Measurements from ENCODE around the gene NDUFS5. TPM values are rescaled to one million over a fixed set of nuclear protein-coding genes. Genes with fewer than 3 reads are reported as not detected.
"Not testable (repeated sequence)": the region's sequence is repeated elsewhere in the genome, so short reads cannot be mapped to it uniquely, and the experiment has no call there.

NDUFS5 gene
- total RNA-seq, 1 donor from 2014 or later: 208 TPM

DNA sequence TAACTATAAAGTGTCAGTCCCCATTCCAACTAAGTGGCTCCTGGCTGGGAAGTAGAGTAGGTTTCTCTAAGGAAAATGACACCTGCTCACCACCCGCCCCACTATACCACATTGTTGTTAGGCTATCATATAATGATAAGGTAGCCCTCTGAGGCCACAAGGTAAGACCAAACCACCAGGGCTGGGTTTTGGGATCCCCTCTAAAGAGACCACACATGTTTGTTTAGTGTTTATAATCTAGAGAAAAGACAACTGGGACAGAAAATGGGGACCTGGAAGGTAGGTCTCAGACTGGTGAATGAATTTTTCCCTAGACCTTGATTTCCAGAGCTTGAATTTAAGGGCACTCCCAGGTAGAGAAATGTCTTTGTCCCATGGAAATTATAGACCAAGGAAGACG lies 19.9 kb upstream of the NDUFS5 start:
- Mint-ChIP-seq H3K27ac (no peak overlapping the region), H3K36me3 (ENCODE audit: insufficient read depth) (peaks cover 40% of the 10 kb centered on the region), H3K4me1 (ENCODE audit: low read depth) (peaks cover 4% of the 10 kb centered on the region), H3K4me3 (ENCODE audit: low read depth) (no peak overlapping the region), H3K27me3 (no peaks in the 10 kb centered on the region), H3K9me3 (ENCODE audit: low read depth) (no peaks in the 10 kb centered on the region)
- TF ChIP-seq, protein P1, sequence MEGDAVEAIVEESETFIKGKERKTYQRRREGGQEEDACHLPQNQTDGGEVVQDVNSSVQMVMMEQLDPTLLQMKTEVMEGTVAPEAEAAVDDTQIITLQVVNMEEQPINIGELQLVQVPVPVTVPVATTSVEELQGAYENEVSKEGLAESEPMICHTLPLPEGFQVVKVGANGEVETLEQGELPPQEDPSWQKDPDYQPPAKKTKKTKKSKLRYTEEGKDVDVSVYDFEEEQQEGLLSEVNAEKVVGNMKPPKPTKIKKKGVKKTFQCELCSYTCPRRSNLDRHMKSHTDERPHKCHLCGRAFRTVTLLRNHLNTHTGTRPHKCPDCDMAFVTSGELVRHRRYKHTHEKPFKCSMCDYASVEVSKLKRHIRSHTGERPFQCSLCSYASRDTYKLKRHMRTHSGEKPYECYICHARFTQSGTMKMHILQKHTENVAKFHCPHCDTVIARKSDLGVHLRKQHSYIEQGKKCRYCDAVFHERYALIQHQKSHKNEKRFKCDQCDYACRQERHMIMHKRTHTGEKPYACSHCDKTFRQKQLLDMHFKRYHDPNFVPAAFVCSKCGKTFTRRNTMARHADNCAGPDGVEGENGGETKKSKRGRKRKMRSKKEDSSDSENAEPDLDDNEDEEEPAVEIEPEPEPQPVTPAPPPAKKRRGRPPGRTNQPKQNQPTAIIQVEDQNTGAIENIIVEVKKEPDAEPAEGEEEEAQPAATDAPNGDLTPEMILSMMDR (IDR thresholded peaks at IDR 0.05; ENCODE audit: unreplicated experiment): no peak
- no peak for DNase-seq (ENCODE audit: low spot score, unreplicated experiment)

DNA sequence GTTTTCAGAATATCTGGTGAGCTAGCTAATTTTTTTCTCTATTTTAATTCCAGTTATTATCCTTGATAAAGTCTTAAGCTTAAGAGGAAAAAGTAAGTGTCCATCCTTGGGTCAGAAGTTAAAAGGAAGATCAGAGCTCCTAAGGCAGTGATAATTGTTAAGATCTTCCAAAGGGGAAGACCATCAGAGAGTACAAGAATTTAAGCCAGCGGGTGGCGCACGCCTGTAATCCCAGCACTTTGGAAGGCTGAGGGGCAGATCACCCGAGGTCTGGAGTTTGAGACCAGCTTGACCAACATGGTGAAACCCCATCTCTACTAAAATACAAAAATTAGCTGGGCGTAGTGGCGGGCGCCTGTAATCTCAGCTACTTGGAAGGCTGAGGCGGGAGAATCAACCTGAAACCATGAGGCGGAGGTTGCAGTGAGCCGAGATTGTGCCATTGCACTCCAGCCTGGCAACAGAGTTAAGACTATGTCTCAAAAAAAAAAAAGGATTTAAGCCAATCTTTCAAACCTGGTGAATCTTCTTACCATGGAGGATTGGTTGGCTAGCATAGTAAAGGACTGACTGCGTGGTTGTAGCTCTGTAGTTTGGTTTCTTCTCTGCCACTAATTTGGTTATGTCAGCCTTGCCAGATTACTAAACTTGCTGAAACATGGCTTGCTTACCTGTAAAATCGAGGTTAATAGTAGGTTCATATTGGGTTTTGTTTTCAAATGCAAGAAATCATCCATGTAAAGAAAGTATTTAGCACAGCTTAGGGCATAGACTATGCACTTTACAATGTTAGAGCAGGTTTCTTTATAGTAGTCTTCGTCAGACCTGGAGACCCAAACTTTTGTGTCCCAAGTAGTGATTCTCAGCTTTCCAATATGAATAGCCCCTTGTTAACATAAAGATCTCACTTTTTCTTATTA lies 19.2 kb upstream of the NDUFS5 start:
- TF ChIP-seq, protein P1 (IDR thresholded peaks at IDR 0.05; ENCODE audit: unreplicated experiment): no peak
- Mint-ChIP-seq H3K27me3 (no peaks in the 10 kb centered on the region), H3K27ac (no peak overlapping the region), H3K4me3 (ENCODE audit: low read depth) (no peak overlapping the region), H3K36me3 (ENCODE audit: insufficient read depth) (peaks cover 37% of the 10 kb centered on the region), H3K9me3 (ENCODE audit: low read depth) (no peaks in the 10 kb centered on the region), H3K4me1 (ENCODE audit: low read depth) (no peaks in the 10 kb centered on the region)
- DNase-seq (ENCODE audit: low spot score, unreplicated experiment): no peak

DNA sequence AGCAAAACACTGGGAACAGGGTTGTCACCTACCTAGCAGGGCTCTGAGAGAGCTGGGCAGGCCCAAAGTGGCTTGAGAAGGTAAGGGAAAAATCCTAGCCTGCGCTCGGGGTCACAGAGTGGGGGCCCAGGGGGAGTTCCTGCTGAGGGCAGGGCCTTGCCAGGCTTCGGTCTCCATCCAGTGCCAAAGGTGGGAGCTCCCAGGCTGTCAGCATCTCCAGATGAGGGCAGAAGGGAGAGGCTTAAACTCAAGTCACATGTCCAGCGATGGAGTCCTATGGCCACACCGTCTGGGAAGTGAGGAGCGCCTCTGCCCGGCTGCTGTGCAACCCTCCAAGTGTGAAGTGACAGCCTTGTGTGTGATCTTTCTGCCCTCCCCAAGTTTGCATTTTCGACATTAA lies 11.2 kb upstream of the NDUFS5 start:
- H3K27me3 Mint-ChIP-seq; H3K4me3 Mint-ChIP-seq (ENCODE audit: low read depth); H3K9me3 Mint-ChIP-seq (ENCODE audit: low read depth); H3K27ac Mint-ChIP-seq; DNase-seq (ENCODE audit: low spot score, unreplicated experiment): not testable (repeated sequence)
- peaks cover 16% of the 10 kb centered on the region for H3K36me3 Mint-ChIP-seq (ENCODE audit: insufficient read depth)
- H3K4me1 Mint-ChIP-seq (ENCODE audit: low read depth): peaks cover 13% of the 10 kb centered on the region

DNA sequence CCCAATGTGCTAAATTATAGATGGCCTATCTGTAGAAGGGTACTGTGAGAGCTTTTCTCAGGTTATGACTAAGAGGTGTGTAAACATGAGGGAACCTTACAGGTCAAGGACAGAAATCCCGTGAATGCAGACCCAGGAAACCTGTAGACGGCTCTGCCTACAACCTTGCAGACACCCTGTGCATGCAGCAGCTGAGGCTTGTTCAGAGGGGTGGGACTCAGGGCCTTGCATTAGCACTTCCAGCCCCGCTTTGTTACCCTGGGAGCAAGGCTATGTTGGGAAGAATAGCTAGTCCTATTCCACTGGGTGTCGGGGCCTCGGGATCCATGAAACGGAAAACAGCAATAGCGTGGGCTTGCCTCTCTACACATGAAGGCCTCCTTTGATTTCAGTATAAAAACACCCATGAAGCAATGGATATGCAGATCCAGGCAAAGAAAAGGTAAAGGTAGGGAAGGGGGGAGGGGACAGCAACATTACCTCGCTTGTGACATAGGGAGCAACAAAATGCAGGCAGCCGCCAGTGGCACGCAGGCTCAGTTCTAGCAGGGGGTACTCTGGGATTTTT lies 9.5 kb upstream of the NDUFS5 start:
- peaks cover 14% of the 10 kb centered on the region for H3K36me3 Mint-ChIP-seq (ENCODE audit: insufficient read depth)
- no peak overlapping the region for H3K4me3 Mint-ChIP-seq (ENCODE audit: low read depth)
- TF ChIP-seq, protein P1 (IDR thresholded peaks at IDR 0.05; ENCODE audit: unreplicated experiment): no peak
- H3K27ac Mint-ChIP-seq: no peak overlapping the region
- no peaks in the 10 kb centered on the region for H3K9me3 Mint-ChIP-seq (ENCODE audit: low read depth)
- peaks cover 13% of the 10 kb centered on the region for H3K4me1 Mint-ChIP-seq (ENCODE audit: low read depth)
- no peak for DNase-seq (ENCODE audit: low spot score, unreplicated experiment)
- no peaks in the 10 kb centered on the region for H3K27me3 Mint-ChIP-seq

DNA sequence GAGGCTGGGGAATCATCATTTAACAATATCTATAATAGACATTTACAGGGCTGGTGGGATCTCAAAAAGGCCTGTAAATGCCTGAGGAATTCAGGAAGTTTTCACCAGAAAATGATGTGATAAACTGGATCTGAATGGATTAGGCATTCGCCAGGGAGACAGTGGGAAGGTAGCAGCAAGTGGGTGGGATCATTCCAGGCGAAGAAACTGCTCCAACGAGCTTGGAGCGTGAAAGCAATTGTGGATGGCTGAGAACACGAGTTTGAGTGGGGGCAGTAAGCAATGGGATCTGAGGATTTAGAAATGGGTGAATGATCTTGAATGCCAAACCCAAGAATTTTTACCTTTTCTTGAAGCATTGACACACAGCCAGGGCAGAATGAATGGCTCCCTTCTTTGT lies 8.9 kb upstream of the NDUFS5 start:
- peaks cover 13% of the 10 kb centered on the region for H3K4me1 Mint-ChIP-seq (ENCODE audit: low read depth)
- H3K36me3 Mint-ChIP-seq (ENCODE audit: insufficient read depth): peaks cover 8% of the 10 kb centered on the region
- TF ChIP-seq, protein P1 (IDR thresholded peaks at IDR 0.05; ENCODE audit: unreplicated experiment): no peak
- H3K27me3 Mint-ChIP-seq: no peaks in the 10 kb centered on the region
- no peak for DNase-seq (ENCODE audit: low spot score, unreplicated experiment)
- H3K9me3 Mint-ChIP-seq (ENCODE audit: low read depth): no peaks in the 10 kb centered on the region
- peak overlapping the region; percentile 31 for H3K27ac Mint-ChIP-seq
- no peak overlapping the region for H3K4me3 Mint-ChIP-seq (ENCODE audit: low read depth)

DNA sequence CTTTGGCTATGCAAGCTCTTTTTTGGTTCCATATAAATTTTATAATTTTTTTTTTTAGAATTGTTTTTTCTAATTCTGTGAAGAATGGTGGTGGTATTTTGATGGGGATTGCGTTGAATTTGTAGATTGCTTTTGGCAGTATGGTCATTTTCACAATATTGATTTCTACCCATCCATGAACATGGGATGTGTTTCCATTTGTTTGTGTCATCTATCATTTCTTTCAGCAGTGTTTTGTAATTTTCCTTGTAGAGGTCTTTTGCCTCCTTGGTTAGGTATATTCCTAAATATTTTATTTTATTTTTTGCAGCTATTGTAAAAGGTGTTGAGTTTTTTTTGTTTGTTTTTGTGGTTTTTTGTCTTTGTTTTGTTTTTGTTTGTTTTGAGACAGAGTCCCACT lies 5.7 kb upstream of the NDUFS5 start:
- H3K27me3 Mint-ChIP-seq; H3K36me3 Mint-ChIP-seq (ENCODE audit: insufficient read depth); H3K9me3 Mint-ChIP-seq (ENCODE audit: low read depth); H3K4me3 Mint-ChIP-seq (ENCODE audit: low read depth); H3K27ac Mint-ChIP-seq; DNase-seq (ENCODE audit: low spot score, unreplicated experiment): not testable (repeated sequence)
- H3K4me1 Mint-ChIP-seq (ENCODE audit: low read depth): peaks cover 13% of the 10 kb centered on the region
